ENCODE measurements around the gene KAT8. TPM values are rescaled to one million over a fixed set of nuclear protein-coding genes. Genes with fewer than 3 reads are reported as not detected.
"Not testable (repeated sequence)": the region's sequence is repeated elsewhere in the genome, so short reads cannot be mapped to it uniquely, and the experiment has no call there.

KAT8 gene
- total RNA-seq, 1 experiment from 2014 or later, result 35.1 TPM

GRCh38 chr16:31099860-31100638, 17.4 kb upstream of the KAT8 start:
- CTCF ChIA-PET, result interaction anchor here (1.2 kb wide), 1 partner anchor 42 kb away, joined by 3 read pairs; no protein-coding TSS in a partner anchor
- no peaks in the 10 kb centered on the region for H3K9me3 ChIP-seq (ENCODE audit: low read length)

GRCh38 chr16:31100876-31101641, 16.4 kb upstream of the KAT8 start:
- H3K4me3 ChIP-seq (ENCODE audit: low read length); H3K9me2 ChIP-seq (replicated peaks; ENCODE audit: low read length); H3K79me2 ChIP-seq (ENCODE audit: low read length); intact Hi-C loops (cut with micrococcal nuclease); H3K36me3 ChIP-seq (ENCODE audit: low read depth, low read length); BruUV-seq (replicated peaks); H2AFZ ChIP-seq (ENCODE audit: low read length); H3K4me2 ChIP-seq (ENCODE audit: low read length); H3K27ac ChIP-seq (ENCODE audit: low read length); H3K9me3 ChIP-seq (ENCODE audit: low read length); ATAC-seq; H3K4me1 ChIP-seq (ENCODE audit: insufficient read depth, low read length); DNase-seq; H3K27me3 ChIP-seq (ENCODE audit: low read length); H3F3A ChIP-seq (ENCODE audit: low read length, unreplicated experiment); H3K9ac ChIP-seq (ENCODE audit: low read length); H4K20me1 ChIP-seq (ENCODE audit: low read length): not testable (repeated sequence)
- ChIA-PET POLR2A (ENCODE audit: unreplicated experiment) (interaction anchor here (0.7 to 0.9 kb wide), 2 partner anchors 16 to 82 kb away, joined by 3 to 4 read pairs; partner anchors contain the start of gene KAT8), CTCF (interaction anchor here (1.2 kb wide), 1 partner anchor 41 kb away, joined by 3 read pairs; no protein-coding TSS in a partner anchor)

More at GRCh38 chr16:31099860-31100638, 17.4 kb upstream of the KAT8 start:
- Histone ChIP-seq H3K27me3 (ENCODE audit: low read length) (no peaks in the 10 kb centered on the region), H4K20me1 (ENCODE audit: low read length) (no peaks in the 10 kb centered on the region), H3K79me2 (ENCODE audit: low read length) (no peaks in the 10 kb centered on the region), H3K4me2 (ENCODE audit: low read length) (no peak overlapping the region), H2AFZ (ENCODE audit: low read length) (no peak overlapping the region), H3K36me3 (ENCODE audit: low read depth, low read length) (no peaks in the 10 kb centered on the region), H3K9ac (ENCODE audit: low read length) (no peak overlapping the region), H3K9me2 (replicated peaks; ENCODE audit: low read length) (no peaks in the 10 kb centered on the region), H3K4me1 (ENCODE audit: insufficient read depth, low read length) (no peaks in the 10 kb centered on the region), H3K27ac (ENCODE audit: low read length) (no peak overlapping the region), H3F3A (ENCODE audit: low read length, unreplicated experiment) (no peaks in the 10 kb centered on the region), H3K4me3 (ENCODE audit: low read length) (no peak overlapping the region)
- no TSS peak for BruUV-seq (replicated peaks)
- DNase-seq (peak; percentile 12), ATAC-seq (no peak)
- intact Hi-C loops (cut with micrococcal nuclease), result no loop called here
- POLR2A ChIA-PET (ENCODE audit: unreplicated experiment), result interaction anchor here (0.9 kb wide), 1 partner anchor 17 kb away, joined by 4 read pairs; the partner anchor contains the start of gene KAT8
- TF ChIP-seq EZH2 (IDR thresholded peaks at IDR 0.05; ENCODE audit: low read length, unreplicated experiment) (no peak), EZH2phosphoT487 (IDR thresholded peaks at IDR 0.05; ENCODE audit: borderline replicate concordance, low read length) (no peak), CTCF (conservative IDR thresholded peaks at IDR 0.05; ENCODE audit: low read depth, low read length) (no peak)

- Histone ChIP-seq H3K4me3 (ENCODE audit: low read length) (no peak overlapping the region), H2AFZ (ENCODE audit: low read length) (peak overlapping the region; percentile 57; the same call in 1 of the 2 replicates), H3K9ac (ENCODE audit: low read length) (no peak overlapping the region), H3K9me2 (replicated peaks; ENCODE audit: low read length) (no peaks in the 10 kb centered on the region), H3K27me3 (ENCODE audit: low read length) (no peaks in the 10 kb centered on the region), H3K9me3 (ENCODE audit: low read length) (no peaks in the 10 kb centered on the region), H3F3A (ENCODE audit: low read length, unreplicated experiment) (no peaks in the 10 kb centered on the region), H3K27ac (ENCODE audit: low read length) (no peak overlapping the region), H3K4me2 (ENCODE audit: low read length) (no peak overlapping the region), H3K79me2 (ENCODE audit: low read length) (peaks cover 15% of the 10 kb centered on the region), H4K20me1 (ENCODE audit: low read length) (no peaks in the 10 kb centered on the region), H3K36me3 (ENCODE audit: low read depth, low read length) (0 out of 2 replicates have a peak, but pooled peaks cover 2% of the 10 kb centered on the region), H3K4me1 (ENCODE audit: insufficient read depth, low read length) (peaks cover 17% of the 10 kb centered on the region)
- CTCF ChIA-PET, result no interaction called here
- ATAC-seq, result peak; percentile 38; the same call in 1 of the 2 replicates
- peak; percentile 42 for DNase-seq
- TF ChIP-seq EZH2 (IDR thresholded peaks at IDR 0.05; ENCODE audit: low read length, unreplicated experiment) (no peak), CTCF (conservative IDR thresholded peaks at IDR 0.05; ENCODE audit: low read depth, low read length) (peak; percentile 53; the same call in 1 of the 2 replicates), EZH2phosphoT487 (IDR thresholded peaks at IDR 0.05; ENCODE audit: borderline replicate concordance, low read length) (no peak)
- intact Hi-C loops (cut with micrococcal nuclease), result no loop called here
- POLR2A ChIA-PET (ENCODE audit: unreplicated experiment), result no interaction called here
- no TSS peak for BruUV-seq (replicated peaks)
Observed at GRCh38 chr16:31105677-31106213, 11.7 kb upstream of the KAT8 start.

All from PC-3 (cell line).